Tibial nerve (tissue), 4 donors: ENCODE results near the gene CROCC2. TPM values are rescaled to one million over a fixed set of nuclear protein-coding genes. Genes with fewer than 3 reads are reported as not detected.

Experiments
- DNase-seq, 2 donors: peaks; one replicate each; pipeline ENCODE4 v3.0.0-alpha.2; 2019; ENCODE audit warnings: low spot score in 2 of 2
- H3K27ac ChIP-seq, 4 donors: fragments of 200-600 bp; sonication (generic) in 3 of 4; one replicate each; pipeline ENCODE4 v1.5.1; 2017 to 2019; ENCODE audit warnings: mild to moderate bottlenecking in 1 of 4
- H3K27me3 ChIP-seq, 2 donors: fragments of 200-600 bp; sonication (generic) in 1 of 2; one replicate each; pipeline versions ENCODE4 v1.5.1 to v1.6.0; 2017 to 2019
- H3K36me3 ChIP-seq, 3 donors: fragments of 200-600 bp; sonication (generic); one replicate each; pipeline ENCODE4 v1.5.1; 2018 to 2019
- H3K4me1 ChIP-seq, 4 donors: fragments of 200-600 bp; sonication (generic) in 3 of 4; one replicate each; pipeline ENCODE4 v1.5.1; 2017 to 2019
- H3K4me3 ChIP-seq, 4 donors: fragments of 200-600 bp; sonication (generic) in 3 of 4; one replicate each; pipeline ENCODE4 v1.5.1; 2017 to 2019; ENCODE audit warnings: mild to moderate bottlenecking in 1 of 4, moderate library complexity in 1 of 4
- H3K9me3 ChIP-seq, 4 donors: fragments of 200-600 bp; sonication (generic) in 3 of 4; one replicate each; pipeline ENCODE4 v1.5.1; 2017 to 2019
- EP300 ChIP-seq, 2 donors: sonication (generic); formaldehyde crosslinking; IDR thresholded peaks; one replicate each; pipeline ENCODE4 v1.6.1; 2017; ENCODE audit warnings: antibody characterized with exemption in 2 of 2, mild to moderate bottlenecking in 1 of 2
- POLR2A ChIP-seq, 2 donors: fragments of 450-650 bp; IDR thresholded peaks; one replicate each; pipeline ENCODE4 v1.6.1; 2017; ENCODE audit warnings: antibody characterized with exemption in 2 of 2, mild to moderate bottlenecking in 2 of 2, moderate library complexity in 2 of 2
- WGBS, 2 donors: methylation state at CpG; one replicate each; pipeline ENCODE4 v1.1.5; 2018; 5-methylcytosine and 5-hydroxymethylcytosine counted together
- total RNA-seq, 4 donors: library from RNA; depleted of rRNA; stranded (reverse); fragments of >200 nt; gene quantifications; one replicate each; pipeline ENCODE4 v1.1.0, GENCODE V29; 2016
- TF ChIP-seq, protein P1 (sequence below), 5 experiments: fragments of 200-600 bp in 3 of 5; fragments of 450-650 bp in 2 of 5; sonication (generic) in 3 of 5; IDR thresholded peaks; one replicate each; pipeline ENCODE4 v1.5.1; 2016 to 2019; ENCODE audit warnings: antibody characterized with exemption in 5 of 5, mild to moderate bottlenecking in 3 of 5, moderate library complexity in 2 of 5

The CROCC2 gene
- total RNA-seq, 4 donors from 2014 or later = 0.44 to 1.2 TPM; not detected in 2

DNA sequence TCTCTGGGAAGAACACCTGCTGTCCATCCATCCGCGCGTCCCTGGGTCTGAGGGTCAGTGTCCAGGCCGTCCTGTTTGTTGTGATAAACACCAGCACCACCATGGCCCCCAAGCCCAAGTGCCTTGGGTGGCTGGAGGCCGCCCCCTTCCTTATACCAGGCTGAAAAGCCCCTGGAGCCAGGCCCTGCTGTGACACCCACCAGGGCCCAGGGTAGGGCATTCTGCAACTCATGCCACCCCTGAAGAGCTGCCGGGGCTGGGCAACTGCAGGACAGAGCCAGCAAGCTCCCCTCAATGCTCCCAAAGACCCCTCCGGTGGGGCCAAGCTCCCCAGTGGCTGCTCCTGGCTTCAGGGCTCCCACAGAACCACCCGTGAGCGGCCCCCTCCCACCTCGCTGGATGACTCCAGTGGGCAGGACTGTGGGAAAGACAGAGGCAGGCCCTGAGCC, 60.3 kb downstream of the CROCC2 start:
- no peak overlapping the region for H3K27ac ChIP-seq
- TF ChIP-seq, protein P1, sequence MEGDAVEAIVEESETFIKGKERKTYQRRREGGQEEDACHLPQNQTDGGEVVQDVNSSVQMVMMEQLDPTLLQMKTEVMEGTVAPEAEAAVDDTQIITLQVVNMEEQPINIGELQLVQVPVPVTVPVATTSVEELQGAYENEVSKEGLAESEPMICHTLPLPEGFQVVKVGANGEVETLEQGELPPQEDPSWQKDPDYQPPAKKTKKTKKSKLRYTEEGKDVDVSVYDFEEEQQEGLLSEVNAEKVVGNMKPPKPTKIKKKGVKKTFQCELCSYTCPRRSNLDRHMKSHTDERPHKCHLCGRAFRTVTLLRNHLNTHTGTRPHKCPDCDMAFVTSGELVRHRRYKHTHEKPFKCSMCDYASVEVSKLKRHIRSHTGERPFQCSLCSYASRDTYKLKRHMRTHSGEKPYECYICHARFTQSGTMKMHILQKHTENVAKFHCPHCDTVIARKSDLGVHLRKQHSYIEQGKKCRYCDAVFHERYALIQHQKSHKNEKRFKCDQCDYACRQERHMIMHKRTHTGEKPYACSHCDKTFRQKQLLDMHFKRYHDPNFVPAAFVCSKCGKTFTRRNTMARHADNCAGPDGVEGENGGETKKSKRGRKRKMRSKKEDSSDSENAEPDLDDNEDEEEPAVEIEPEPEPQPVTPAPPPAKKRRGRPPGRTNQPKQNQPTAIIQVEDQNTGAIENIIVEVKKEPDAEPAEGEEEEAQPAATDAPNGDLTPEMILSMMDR (IDR thresholded peaks at IDR 0.05) = no peak
- TF ChIP-seq EP300 (IDR thresholded peaks at IDR 0.05) (no peak), POLR2A (IDR thresholded peaks at IDR 0.05) (no peak)
- DNase-seq = peak in 1 of 2 donors; percentile 8
- no peaks in the 10 kb centered on the region for H3K36me3 ChIP-seq
- WGBS, 2 donors = 93 to 96% methylated on average over 4 of the region's 10 CpGs
- peaks cover 0 to 5% (median 0%) of the 10 kb centered on the region in 4 donors for H3K9me3 ChIP-seq
- no peak overlapping the region for H3K4me3 ChIP-seq
- H3K27me3 ChIP-seq = no peaks in the 10 kb centered on the region
- H3K4me1 ChIP-seq = peaks cover 0 to 44% (median 10%) of the 10 kb centered on the region in 4 donors

DNA sequence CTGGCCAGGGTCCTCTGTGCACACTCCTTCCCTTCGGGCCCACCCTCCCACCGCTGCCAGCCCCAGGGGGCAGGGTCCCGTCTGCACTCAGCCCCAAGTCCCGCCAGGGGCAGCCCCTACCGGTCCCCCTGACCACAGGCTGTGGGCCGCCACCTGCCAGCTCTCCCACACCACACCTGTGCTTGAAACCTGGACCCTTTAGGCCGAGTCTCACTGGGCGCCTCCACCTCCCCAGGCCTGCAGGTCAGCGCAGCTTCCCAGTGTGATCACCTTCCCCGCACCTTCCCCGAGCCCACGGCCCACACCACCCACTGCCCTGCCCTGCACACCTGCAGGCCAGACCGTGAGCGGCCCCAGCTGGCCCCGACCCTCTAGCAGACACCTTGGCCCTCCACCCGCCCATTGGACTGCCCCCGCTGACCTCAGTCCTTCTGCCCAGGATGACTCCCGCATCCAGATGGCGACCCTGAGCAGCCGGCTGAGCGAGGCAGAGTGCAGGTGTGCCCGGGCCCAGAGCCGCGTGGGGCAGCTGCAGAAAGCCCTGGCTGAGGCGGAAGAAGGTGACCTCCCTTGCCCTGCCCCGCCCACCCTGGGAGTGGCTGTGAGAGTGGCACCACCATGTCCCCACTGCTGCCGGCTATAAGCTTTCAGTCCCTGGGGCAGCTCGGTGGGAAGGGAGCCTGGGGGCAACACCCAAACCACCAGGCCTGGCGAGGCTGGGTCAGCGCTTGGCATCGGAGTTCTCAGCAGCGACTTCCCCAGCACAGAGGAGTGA, 61.0 kb downstream of the CROCC2 start:
- Histone ChIP-seq H3K4me3 (no peak overlapping the region), H3K27me3 (no peaks in the 10 kb centered on the region), H3K27ac (no peak overlapping the region), H3K4me1 (peaks cover 0 to 44% (median 8%) of the 10 kb centered on the region in 4 donors), H3K36me3 (no peaks in the 10 kb centered on the region), H3K9me3 (peaks cover 0 to 5% (median 0%) of the 10 kb centered on the region in 4 donors)
- DNase-seq = no peak
- 83 to 85% methylated on average over 28 to 31 of the region's 32 CpGs for WGBS, 2 donors
- no peak for TF ChIP-seq EP300 (IDR thresholded peaks at IDR 0.05)
- TF ChIP-seq POLR2A (IDR thresholded peaks at IDR 0.05) = no peak
- TF ChIP-seq, protein P1 (IDR thresholded peaks at IDR 0.05) = no peak

DNA sequence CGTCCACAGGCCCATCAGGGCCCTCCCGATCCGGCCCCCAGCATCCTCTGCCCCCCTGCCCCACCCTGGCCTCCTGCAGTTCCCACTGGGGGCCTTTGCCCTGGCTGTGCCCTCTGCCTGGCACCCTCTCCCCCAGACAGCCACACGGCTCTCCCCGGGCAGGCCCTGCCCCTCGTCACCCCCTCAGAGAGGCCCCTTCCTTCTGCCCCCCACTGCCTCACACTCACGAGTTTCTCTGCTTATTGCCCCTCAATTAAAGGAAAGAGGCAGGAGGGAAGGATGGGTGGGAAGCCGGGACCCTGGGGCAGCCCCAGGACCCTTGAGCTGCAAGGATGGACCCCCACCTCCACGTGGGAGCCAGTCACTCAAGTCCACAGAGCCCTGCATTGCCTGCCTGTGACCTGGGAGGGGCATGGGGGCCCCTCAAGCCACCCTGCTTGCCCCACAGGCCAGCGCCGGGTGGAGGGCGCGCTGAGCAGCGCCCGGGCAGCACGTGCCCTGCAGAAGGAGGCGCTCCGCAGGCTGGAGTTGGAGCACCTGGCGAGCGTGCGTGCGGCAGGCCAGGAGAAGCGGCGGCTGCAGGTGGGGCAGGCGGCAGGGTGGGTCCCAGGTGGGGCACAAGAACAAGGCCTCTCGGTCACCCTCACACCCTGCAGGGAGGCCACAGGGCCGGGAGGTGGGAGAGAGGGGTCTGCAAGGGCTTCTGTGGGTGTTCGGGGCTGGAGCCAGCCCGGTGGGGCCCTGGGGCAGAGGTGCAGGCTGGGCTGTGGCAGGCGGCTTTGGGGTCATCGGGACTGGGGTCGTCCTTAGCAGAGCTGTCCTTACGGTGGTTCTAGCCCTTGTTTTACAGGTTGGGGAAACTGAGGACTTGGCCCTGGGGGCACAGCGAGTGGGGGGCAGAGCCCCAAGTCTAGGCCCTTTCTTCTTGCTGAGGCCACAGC, 61.8 kb downstream of the CROCC2 start:
- Histone ChIP-seq H3K27ac (no peak overlapping the region), H3K36me3 (no peaks in the 10 kb centered on the region), H3K4me1 (peaks cover 0 to 44% (median 6%) of the 10 kb centered on the region in 4 donors), H3K9me3 (peaks cover 0 to 5% (median 0%) of the 10 kb centered on the region in 4 donors), H3K27me3 (no peaks in the 10 kb centered on the region), H3K4me3 (no peak overlapping the region)
- TF ChIP-seq EP300 (IDR thresholded peaks at IDR 0.05) = no peak
- TF ChIP-seq POLR2A (IDR thresholded peaks at IDR 0.05) = no peak
- TF ChIP-seq, protein P1 (IDR thresholded peaks at IDR 0.05) = no peak
- WGBS, 2 donors = 86 to 91% methylated on average over 31 to 33 of the region's 34 CpGs
- no peak for DNase-seq

DNA sequence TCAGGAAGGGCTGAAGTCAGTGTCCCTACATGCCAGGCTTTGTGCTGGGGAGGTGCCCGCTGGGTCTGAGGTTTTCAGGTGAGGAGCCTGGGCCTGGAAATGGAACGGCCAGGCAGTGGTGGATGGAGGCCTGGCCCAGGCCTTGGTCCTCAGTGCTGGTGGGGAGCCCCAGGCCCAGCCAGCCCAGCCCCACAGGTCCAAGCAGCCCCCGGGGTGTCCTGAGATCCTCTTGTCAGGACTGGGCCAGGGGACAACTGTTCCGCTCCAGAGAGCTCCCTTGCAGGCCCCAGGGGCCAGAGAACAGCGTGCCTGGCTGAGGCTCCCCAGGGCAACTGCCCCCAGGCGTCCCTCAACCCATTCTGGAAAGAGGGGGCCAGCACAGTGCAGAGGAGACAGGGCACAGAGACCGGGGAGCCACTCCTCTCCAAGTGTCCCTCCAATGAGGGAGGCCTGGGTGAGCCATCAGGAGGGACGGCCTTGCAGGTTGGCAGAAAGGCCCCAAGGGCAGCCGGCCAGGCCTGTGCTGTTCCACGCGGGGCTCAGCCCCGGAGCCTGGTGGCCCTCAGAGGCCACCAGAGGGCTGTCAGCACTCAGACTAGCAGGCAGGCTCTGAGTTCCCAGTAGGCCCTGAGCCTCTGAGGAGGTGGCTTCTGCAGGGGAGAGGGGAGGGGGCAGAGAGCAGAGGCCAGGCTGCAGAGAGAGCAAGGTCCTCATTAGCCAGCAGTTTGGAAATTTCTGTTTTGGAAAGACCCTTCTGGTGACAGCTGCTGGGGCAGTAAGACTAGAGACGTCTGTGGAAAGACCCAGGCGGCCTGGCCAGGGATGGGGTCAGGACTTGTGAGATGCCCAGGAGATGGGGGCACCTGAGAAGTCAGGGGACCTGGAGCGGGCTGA, 62.8 kb downstream of the CROCC2 start:
- WGBS, 2 donors = 67 to 78% methylated on average over 12 to 13 of the region's 15 CpGs
- no peaks in the 10 kb centered on the region for H3K36me3 ChIP-seq

More for the DNA sequence above, 62.8 kb downstream of the CROCC2 start:
- H3K4me1 ChIP-seq = peaks cover 0 to 40% (median 3%) of the 10 kb centered on the region in 4 donors
- DNase-seq = no peak
- peaks cover 0 to 14% (median 0%) of the 10 kb centered on the region in 4 donors for H3K9me3 ChIP-seq
- no peak overlapping the region for H3K27ac ChIP-seq
- no peak overlapping the region for H3K4me3 ChIP-seq
- H3K27me3 ChIP-seq = no peaks in the 10 kb centered on the region
- TF ChIP-seq, protein P1 (IDR thresholded peaks at IDR 0.05) = no peak
- no peak for TF ChIP-seq EP300 (IDR thresholded peaks at IDR 0.05)
- TF ChIP-seq POLR2A (IDR thresholded peaks at IDR 0.05) = no peak
